HCT116 (cell line): ENCODE measurements around the gene SOCS3. TPM values are rescaled to one million over a fixed set of nuclear protein-coding genes. Genes with fewer than 3 reads are reported as not detected.

Source experiments
- ATAC-seq: fragments of 200-7000 bp; cut with Tn5 transposase; 2 replicates; pipeline ENCODE4 v1.9.1; 2020; ENCODE audit warnings: mild to moderate bottlenecking, moderate library complexity
- BruUV-seq: library from RNA; stranded (reverse); fragments of 400-500 nt; replicated peaks from 2 replicates; lab custom pipeline; 2021; lab: Mats Ljungman, UMichigan
- CTCF ChIA-PET: fragments of 300-600 bp; sonication (Branson Sonifier 250); formaldehyde crosslinking; loops from one replicate; lab custom pipeline; 2021; ENCODE audit warnings: antibody characterized with exemption; lab: Charles Lee
- POLR2A ChIA-PET: fragments of 300-600, 350-600 bp; sonication (Branson Sonifier 250); formaldehyde crosslinking; loops from one replicate; lab custom pipeline; 2021; ENCODE audit warnings: antibody characterized with exemption; lab: Charles Lee
- RAD21 ChIA-PET, 2 experiments: fragments of 300-600 bp; sonication (Branson Sonifier 250); formaldehyde crosslinking; loops; one replicate each; lab custom pipeline; 2023; ENCODE audit warnings: low total read pairs in 2 of 2; ENCODE audit not compliant: uncharacterized antibody in 2 of 2, unreplicated experiment in 2 of 2, low non-redundant PET in 1 of 2; lab: Charles Lee
- DNase-seq: peaks from one replicate; pipeline ENCODE4 v3.0.0-alpha.2; 2010; ENCODE audit warnings: low read depth, low spot score
- H2AFZ ChIP-seq: fragments of 200-600 bp; shearing (Covaris generic), sonication (generic); 2 replicates; pipeline ENCODE4 v1.6.1; 2017; ENCODE audit warnings: low read depth, mixed run types, mixed read lengths, antibody characterized with exemption, low read length; ENCODE audit not compliant: poor library complexity, severe bottlenecking
- H3K27ac ChIP-seq: 2 replicates; pipeline ENCODE4 v1.5.1; 2012; ENCODE audit warnings: low read depth, low read length
- H3K27me3 ChIP-seq: fragments of 200-600 bp; sonication (generic); 2 replicates; pipeline ENCODE4 v1.6.1; 2016; ENCODE audit warnings: mixed run types, low read length, mixed read lengths; ENCODE audit not compliant: insufficient read depth
- H3K36me3 ChIP-seq, 2 experiments: fragments of 200-500 bp in 1 of 2; fragments of 200-600 bp in 1 of 2; sonication (Bioruptor generic) in 1 of 2; sonication (generic) in 1 of 2; 2 replicates each; pipeline versions ENCODE4 v1.5.1 to v1.6.1; 2014 to 2016; ENCODE audit warnings: low read length in 2 of 2, inconsistent platforms in 1 of 2, mixed read lengths in 1 of 2, mixed run types in 1 of 2; ENCODE audit not compliant: insufficient read depth in 2 of 2, control insufficient read depth in 1 of 2
- H3K4me1 ChIP-seq, 2 experiments: fragments of 200-600 bp in 1 of 2; sonication (generic) in 1 of 2; 2 replicates each; pipeline versions ENCODE4 v1.5.1 to v1.6.1; 2012 to 2017; ENCODE audit warnings: low read length in 2 of 2, inconsistent platforms in 1 of 2, mild to moderate bottlenecking in 1 of 2, mixed read lengths in 1 of 2, mixed run types in 1 of 2, moderate library complexity in 1 of 2; ENCODE audit not compliant: insufficient read depth in 2 of 2, control insufficient read depth in 1 of 2
- H3K4me2 ChIP-seq: fragments of 200-600 bp; sonication (generic); 2 replicates; pipeline ENCODE4 v1.6.1; 2017; ENCODE audit warnings: mixed run types, low read length, mixed read lengths
- H3K4me3 ChIP-seq, 2 experiments: fragments of 200-600 bp in 1 of 2; sonication (generic) in 1 of 2; replicated peaks in 1 of 2; 2 replicates each; pipeline ENCODE4 v1.5.1; 2011 to 2016; ENCODE audit warnings: low read length in 2 of 2, control low read depth in 1 of 2, low read depth in 1 of 2, mild to moderate bottlenecking in 1 of 2, mixed read lengths in 1 of 2, mixed run types in 1 of 2
- H3K79me2 ChIP-seq: fragments of 200-600 bp; sonication (generic); 2 replicates; pipeline ENCODE4 v1.6.1; 2017; ENCODE audit warnings: mild to moderate bottlenecking, mixed run types, low read length, moderate library complexity, mixed read lengths; ENCODE audit not compliant: insufficient read depth
- H3K9ac ChIP-seq: fragments of 200-600 bp; sonication (generic); 2 replicates; pipeline ENCODE4 v1.6.1; 2016; ENCODE audit warnings: low read length, mixed read lengths
- H3K9me2 ChIP-seq: fragments of 200-600 bp; sonication (generic), shearing (Covaris generic); 2 replicates; pipeline ENCODE4 v1.6.1; 2017; ENCODE audit warnings: mixed run types, mild to moderate bottlenecking, moderate library complexity; ENCODE audit not compliant: insufficient read depth
- H3K9me3 ChIP-seq, 2 experiments: fragments of 200-500 bp in 1 of 2; fragments of 200-600 bp in 1 of 2; sonication (Bioruptor generic) in 1 of 2; sonication (generic) in 1 of 2; 2 replicates each; pipeline ENCODE4 v1.6.1; 2014 to 2017; ENCODE audit warnings: low read length in 2 of 2, mixed read lengths in 2 of 2, inconsistent platforms in 1 of 2, low read depth in 1 of 2, mild to moderate bottlenecking in 1 of 2, mixed run types in 1 of 2, moderate library complexity in 1 of 2; ENCODE audit not compliant: control insufficient read depth in 1 of 2, insufficient read depth in 1 of 2
- H4K20me1 ChIP-seq: fragments of 200-600 bp; sonication (generic), shearing (Covaris generic); 2 replicates; pipeline ENCODE4 v1.6.1; 2017; ENCODE audit warnings: mixed run types, mild to moderate bottlenecking, moderate library complexity; ENCODE audit not compliant: insufficient read depth
- CEBPB ChIP-seq: IDR thresholded peaks from 2 replicates; pipeline ENCODE4 v1.6.1; 2012; ENCODE audit warnings: low read depth
- FOSL1 ChIP-seq: IDR thresholded peaks from 2 replicates; pipeline ENCODE4 v1.6.1; 2012; ENCODE audit warnings: low read depth
- JUND ChIP-seq: IDR thresholded peaks from 2 replicates; pipeline ENCODE4 v1.6.1; 2012
- POLR2A ChIP-seq: IDR thresholded peaks from 2 replicates; pipeline ENCODE4 v1.7.0; 2011; ENCODE audit warnings: borderline replicate concordance; ENCODE audit not compliant: insufficient read depth, insufficient read length; ENCODE audit errors: extremely low read depth
- POLR2AphosphoS5 ChIP-seq: IDR thresholded peaks from 2 replicates; pipeline ENCODE4 v1.6.1; 2011; ENCODE audit warnings: mild to moderate bottlenecking, low read depth, low read length, moderate library complexity
- RAD21 ChIP-seq: IDR thresholded peaks from 2 replicates; pipeline ENCODE4 v1.6.1; 2012; ENCODE audit warnings: low read depth, mild to moderate bottlenecking
- SIN3A ChIP-seq: IDR thresholded peaks from 2 replicates; pipeline ENCODE4 v1.6.1; 2012; ENCODE audit warnings: low read depth
- SRF ChIP-seq: IDR thresholded peaks from 2 replicates; pipeline ENCODE4 v1.6.1; 2012; ENCODE audit warnings: low read depth
- TCF7L2 ChIP-seq: IDR thresholded peaks from 2 replicates; pipeline ENCODE4 v1.7.0; 2011; ENCODE audit warnings: borderline replicate concordance, inconsistent platforms; ENCODE audit not compliant: insufficient read depth, insufficient read length; ENCODE audit errors: extremely low read depth
- YY1 ChIP-seq: IDR thresholded peaks from 2 replicates; pipeline ENCODE4 v1.6.1; 2011; ENCODE audit warnings: low read length, low read depth, moderate library complexity, mild to moderate bottlenecking; ENCODE audit not compliant: insufficient replicate concordance; ENCODE audit errors: extremely low read depth
- ZFX ChIP-seq: fragments of 450-650 bp; IDR thresholded peaks from 2 replicates; pipeline ENCODE4 v1.6.1; 2017
- intact Hi-C: fragments of 100-400 bp; cut with micrococcal nuclease; formaldehyde crosslinking; loops from 2 replicates; pipeline ENCODE4 v1.10.0; 2022
- total RNA-seq: library from RNA; stranded (reverse); gene quantifications from one replicate; pipeline ENCODE4 v1.2.1, GENCODE V29; 2021; ENCODE audit not compliant: unreplicated experiment
- TF ChIP-seq, protein P1 (sequence below): IDR thresholded peaks from 2 replicates; pipeline ENCODE4 v1.6.1; 2011; ENCODE audit warnings: mild to moderate bottlenecking, low read length, moderate library complexity; ENCODE audit not compliant: insufficient replicate concordance; ENCODE audit errors: extremely low read depth
- TF ChIP-seq, protein P2 (sequence below), 3 experiments: fragments of 200-600 bp in 1 of 3; sonication (generic) in 1 of 3; IDR thresholded peaks in 2 of 3; conservative IDR thresholded peaks in 1 of 3; 2 replicates each; pipeline ENCODE4 v1.5.1; 2012 to 2017; ENCODE audit warnings: low read depth in 2 of 3, low read length in 2 of 3, antibody characterized with exemption in 1 of 3, borderline replicate concordance in 1 of 3, control low read depth in 1 of 3, mild to moderate bottlenecking in 1 of 3, mixed read lengths in 1 of 3, mixed run types in 1 of 3, moderate library complexity in 1 of 3; ENCODE audit not compliant: insufficient read depth in 1 of 3

Gene SOCS3
- total RNA-seq, 1 experiment from 2014 or later, result 26.7 TPM

DNA sequence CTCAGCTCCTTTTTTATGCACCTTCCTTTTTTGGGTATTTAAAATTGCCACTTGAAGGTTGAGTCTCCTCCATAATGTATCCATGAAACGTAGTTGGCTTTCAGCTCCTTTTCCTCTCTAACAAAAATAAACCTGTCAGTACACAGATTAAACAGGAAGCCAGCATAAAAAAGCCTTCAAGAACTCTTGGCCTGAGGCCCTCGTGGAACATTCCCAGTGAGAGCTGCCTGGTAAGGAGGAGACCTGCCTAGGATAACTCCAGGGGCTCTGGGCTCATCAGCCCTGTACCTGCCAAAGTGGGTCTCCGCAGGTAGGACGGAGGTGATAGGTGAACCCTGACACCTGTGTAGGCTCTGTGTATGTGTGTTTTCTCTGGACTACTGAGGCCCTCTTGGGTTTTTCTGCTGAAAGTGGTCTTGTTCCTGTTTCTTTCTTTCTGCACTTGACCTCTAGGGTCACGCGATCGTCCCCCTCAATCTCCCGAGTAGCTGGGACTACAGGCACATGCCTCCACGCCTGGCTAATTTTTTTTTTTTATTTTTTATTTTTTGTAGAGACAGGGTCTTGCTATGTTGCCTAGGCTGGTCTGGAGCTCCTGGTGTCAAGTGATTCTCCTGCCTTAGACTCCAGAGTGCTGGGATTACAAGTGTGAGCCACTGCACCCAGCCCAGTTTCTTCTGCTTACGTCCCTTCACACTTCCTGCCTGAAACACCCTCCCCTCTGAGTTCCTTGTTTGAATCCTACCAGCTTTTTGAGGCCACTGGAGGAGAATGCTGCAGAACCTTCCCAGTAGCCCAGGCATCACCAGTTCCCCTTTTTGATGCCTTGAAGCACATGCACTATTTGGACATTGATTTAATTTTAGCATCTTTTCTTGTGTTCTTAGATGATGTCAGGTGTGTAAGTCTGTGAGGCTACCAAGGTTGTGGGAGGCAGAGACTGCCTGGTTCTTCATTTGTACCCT lies 28.4 kb upstream of the SOCS3 start:
- Histone ChIP-seq H4K20me1 (peaks cover 8% of the 10 kb centered on the region; the same call in 1 of the 2 replicates), H3K27ac (no peak overlapping the region), H3K79me2 (peaks cover 97% of the 10 kb centered on the region), H2AFZ (no peak overlapping the region), H3K36me3 (peaks cover 2 to 6% of the 10 kb centered on the region in 2 experiments; a peak in 2 of 4 replicates), H3K4me3 (no peak overlapping the region), H3K9me2 (no peaks in the 10 kb centered on the region), H3K4me2 (no peak overlapping the region), H3K4me1 (peaks cover 13 to 32% of the 10 kb centered on the region in 2 experiments), H3K9me3 (no peaks in the 10 kb centered on the region), H3K27me3 (no peaks in the 10 kb centered on the region), H3K9ac (no peak overlapping the region)
- ChIA-PET RAD21 (no interaction called here), CTCF (no interaction called here), POLR2A (no interaction called here)
- ATAC-seq (no peak), DNase-seq (no peak)
- BruUV-seq, result no TSS peak
- intact Hi-C loops, result no loop called here
- TF ChIP-seq SIN3A (no peak), JUND (no peak), TCF7L2 (no peak), ZFX (no peak), CEBPB (no peak), YY1 (no peak), SRF (no peak), RAD21 (no peak), POLR2AphosphoS5 (no peak), FOSL1 (no peak), POLR2A (no peak)
- TF ChIP-seq, protein P1, sequence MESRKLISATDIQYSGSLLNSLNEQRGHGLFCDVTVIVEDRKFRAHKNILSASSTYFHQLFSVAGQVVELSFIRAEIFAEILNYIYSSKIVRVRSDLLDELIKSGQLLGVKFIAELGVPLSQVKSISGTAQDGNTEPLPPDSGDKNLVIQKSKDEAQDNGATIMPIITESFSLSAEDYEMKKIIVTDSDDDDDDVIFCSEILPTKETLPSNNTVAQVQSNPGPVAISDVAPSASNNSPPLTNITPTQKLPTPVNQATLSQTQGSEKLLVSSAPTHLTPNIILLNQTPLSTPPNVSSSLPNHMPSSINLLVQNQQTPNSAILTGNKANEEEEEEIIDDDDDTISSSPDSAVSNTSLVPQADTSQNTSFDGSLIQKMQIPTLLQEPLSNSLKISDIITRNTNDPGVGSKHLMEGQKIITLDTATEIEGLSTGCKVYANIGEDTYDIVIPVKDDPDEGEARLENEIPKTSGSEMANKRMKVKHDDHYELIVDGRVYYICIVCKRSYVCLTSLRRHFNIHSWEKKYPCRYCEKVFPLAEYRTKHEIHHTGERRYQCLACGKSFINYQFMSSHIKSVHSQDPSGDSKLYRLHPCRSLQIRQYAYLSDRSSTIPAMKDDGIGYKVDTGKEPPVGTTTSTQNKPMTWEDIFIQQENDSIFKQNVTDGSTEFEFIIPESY, result no peak
- TF ChIP-seq, protein P2, sequence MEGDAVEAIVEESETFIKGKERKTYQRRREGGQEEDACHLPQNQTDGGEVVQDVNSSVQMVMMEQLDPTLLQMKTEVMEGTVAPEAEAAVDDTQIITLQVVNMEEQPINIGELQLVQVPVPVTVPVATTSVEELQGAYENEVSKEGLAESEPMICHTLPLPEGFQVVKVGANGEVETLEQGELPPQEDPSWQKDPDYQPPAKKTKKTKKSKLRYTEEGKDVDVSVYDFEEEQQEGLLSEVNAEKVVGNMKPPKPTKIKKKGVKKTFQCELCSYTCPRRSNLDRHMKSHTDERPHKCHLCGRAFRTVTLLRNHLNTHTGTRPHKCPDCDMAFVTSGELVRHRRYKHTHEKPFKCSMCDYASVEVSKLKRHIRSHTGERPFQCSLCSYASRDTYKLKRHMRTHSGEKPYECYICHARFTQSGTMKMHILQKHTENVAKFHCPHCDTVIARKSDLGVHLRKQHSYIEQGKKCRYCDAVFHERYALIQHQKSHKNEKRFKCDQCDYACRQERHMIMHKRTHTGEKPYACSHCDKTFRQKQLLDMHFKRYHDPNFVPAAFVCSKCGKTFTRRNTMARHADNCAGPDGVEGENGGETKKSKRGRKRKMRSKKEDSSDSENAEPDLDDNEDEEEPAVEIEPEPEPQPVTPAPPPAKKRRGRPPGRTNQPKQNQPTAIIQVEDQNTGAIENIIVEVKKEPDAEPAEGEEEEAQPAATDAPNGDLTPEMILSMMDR (IDR thresholded peaks at IDR 0.05 in 2 of 3, conservative IDR thresholded peaks at IDR 0.05 in 1 of 3; ENCODE audit: borderline replicate concordance in 1 of 3, insufficient read depth in 1 of 3, low read depth in 2 of 3, low read length in 2 of 3), result no peak
